Measurements from ENCODE around the gene HHATL. TPM values are rescaled to one million over a fixed set of nuclear protein-coding genes. Genes with fewer than 3 reads are reported as not detected.

HHATL gene
- total RNA-seq, 1 experiment from 2014 or later = not detected

DNA sequence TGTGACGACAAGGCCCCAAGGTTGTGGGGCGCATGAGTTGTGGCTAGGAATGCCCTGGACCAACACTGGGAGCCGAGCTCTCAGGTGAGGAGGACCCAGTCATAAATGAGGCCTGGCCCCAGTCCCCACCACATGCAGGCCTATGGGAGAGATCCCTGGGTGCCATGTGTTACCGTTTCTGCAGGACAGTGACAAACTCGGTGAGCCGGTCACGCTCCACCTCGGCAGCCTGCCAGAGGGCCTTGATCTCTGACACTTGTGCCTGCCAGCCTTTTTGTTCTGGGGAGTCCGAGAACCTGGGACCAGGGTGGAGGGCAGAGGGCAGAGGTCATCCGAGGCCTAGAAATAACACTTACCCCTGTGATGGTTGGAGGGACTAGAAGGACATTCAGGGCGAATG, 27.7 kb upstream of the HHATL start:
- intact Hi-C loops (cut with micrococcal nuclease; ENCODE audit: unreplicated experiment) = no loop called here

DNA sequence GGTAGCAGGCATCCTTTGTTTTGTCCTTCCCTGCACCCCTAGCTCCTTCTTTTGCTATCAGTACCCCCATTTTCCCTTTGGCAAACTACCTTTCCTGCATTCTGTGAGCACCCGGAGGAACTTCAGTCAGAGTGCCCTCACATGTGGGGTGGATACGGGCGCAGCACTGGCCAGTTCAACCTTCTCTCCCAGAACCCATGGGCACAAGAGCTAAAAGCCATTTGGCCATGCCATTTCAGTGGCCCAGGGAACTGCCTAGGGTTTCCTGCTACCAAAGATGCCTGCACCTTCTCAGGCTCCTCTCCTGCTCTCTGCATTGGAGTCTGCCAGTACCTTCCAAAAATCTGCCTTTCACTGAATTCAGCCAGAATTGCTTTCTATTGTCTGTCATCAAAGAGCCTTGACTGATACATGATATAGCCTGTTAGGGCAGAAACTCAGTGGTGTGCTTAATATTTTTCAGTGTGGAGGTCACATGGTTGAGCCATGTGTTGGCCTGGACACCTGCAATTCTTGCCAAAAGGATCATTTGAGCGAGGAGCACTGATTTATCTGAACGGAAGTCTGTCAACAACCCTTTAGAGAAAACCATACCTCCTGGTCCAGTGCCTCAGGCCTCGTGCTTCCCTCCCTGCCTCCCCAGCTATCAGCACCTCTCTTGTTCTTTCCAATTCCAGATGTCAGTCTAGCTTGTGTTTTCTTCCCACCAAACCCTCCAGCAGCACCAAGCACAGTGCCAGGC, 27.0 kb upstream of the HHATL start:
- Histone ChIP-seq H3K27ac (ENCODE audit: low read depth, low read length, poor library complexity, severe bottlenecking) (no peak overlapping the region), H3K36me3 (ENCODE audit: insufficient read depth, low read length, poor library complexity, severe bottlenecking) (no peaks in the 10 kb centered on the region), H3K4me3 (ENCODE audit: low read depth, low read length, poor library complexity, severe bottlenecking) (no peak overlapping the region), H3K27me3 (replicated peaks; ENCODE audit: insufficient read depth, low read depth, low read length, poor library complexity) (no peaks in the 10 kb centered on the region), H3K4me1 (ENCODE audit: insufficient read depth, low read length, poor library complexity, severe bottlenecking) (no peaks in the 10 kb centered on the region), H3K9me3 (ENCODE audit: low read depth, low read length, poor library complexity, severe bottlenecking) (no peaks in the 10 kb centered on the region)
- no peak for DNase-seq (ENCODE audit: low spot score)
- BruUV-seq (replicated peaks) = no TSS peak
- ChIA-PET CTCF (no interaction called here), POLR2A (ENCODE audit: low non-redundant PET) (no interaction called here)
- intact Hi-C loops (cut with micrococcal nuclease; ENCODE audit: unreplicated experiment) = no loop called here
- no peak for TF ChIP-seq EZH2 (IDR thresholded peaks at IDR 0.05; ENCODE audit: borderline replicate concordance, low read depth, low read length, poor library complexity, severe bottlenecking)
- TF ChIP-seq, protein P1, sequence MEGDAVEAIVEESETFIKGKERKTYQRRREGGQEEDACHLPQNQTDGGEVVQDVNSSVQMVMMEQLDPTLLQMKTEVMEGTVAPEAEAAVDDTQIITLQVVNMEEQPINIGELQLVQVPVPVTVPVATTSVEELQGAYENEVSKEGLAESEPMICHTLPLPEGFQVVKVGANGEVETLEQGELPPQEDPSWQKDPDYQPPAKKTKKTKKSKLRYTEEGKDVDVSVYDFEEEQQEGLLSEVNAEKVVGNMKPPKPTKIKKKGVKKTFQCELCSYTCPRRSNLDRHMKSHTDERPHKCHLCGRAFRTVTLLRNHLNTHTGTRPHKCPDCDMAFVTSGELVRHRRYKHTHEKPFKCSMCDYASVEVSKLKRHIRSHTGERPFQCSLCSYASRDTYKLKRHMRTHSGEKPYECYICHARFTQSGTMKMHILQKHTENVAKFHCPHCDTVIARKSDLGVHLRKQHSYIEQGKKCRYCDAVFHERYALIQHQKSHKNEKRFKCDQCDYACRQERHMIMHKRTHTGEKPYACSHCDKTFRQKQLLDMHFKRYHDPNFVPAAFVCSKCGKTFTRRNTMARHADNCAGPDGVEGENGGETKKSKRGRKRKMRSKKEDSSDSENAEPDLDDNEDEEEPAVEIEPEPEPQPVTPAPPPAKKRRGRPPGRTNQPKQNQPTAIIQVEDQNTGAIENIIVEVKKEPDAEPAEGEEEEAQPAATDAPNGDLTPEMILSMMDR (conservative IDR thresholded peaks at IDR 0.05; ENCODE audit: low read depth, low read length) = no peak

More for the DNA sequence above, 27.7 kb upstream of the HHATL start:
- Histone ChIP-seq H3K27ac (ENCODE audit: low read depth, low read length, poor library complexity, severe bottlenecking) (no peak overlapping the region), H3K36me3 (ENCODE audit: insufficient read depth, low read length, poor library complexity, severe bottlenecking) (no peaks in the 10 kb centered on the region), H3K4me1 (ENCODE audit: insufficient read depth, low read length, poor library complexity, severe bottlenecking) (no peaks in the 10 kb centered on the region), H3K9me3 (ENCODE audit: low read depth, low read length, poor library complexity, severe bottlenecking) (no peaks in the 10 kb centered on the region), H3K4me3 (ENCODE audit: low read depth, low read length, poor library complexity, severe bottlenecking) (no peak overlapping the region), H3K27me3 (replicated peaks; ENCODE audit: insufficient read depth, low read depth, low read length, poor library complexity) (no peaks in the 10 kb centered on the region)
- no TSS peak for BruUV-seq (replicated peaks)
- ChIA-PET CTCF (no interaction called here), POLR2A (ENCODE audit: low non-redundant PET) (no interaction called here)
- TF ChIP-seq, protein P1 (conservative IDR thresholded peaks at IDR 0.05; ENCODE audit: low read depth, low read length) = no peak
- no peak for TF ChIP-seq EZH2 (IDR thresholded peaks at IDR 0.05; ENCODE audit: borderline replicate concordance, low read depth, low read length, poor library complexity, severe bottlenecking)
- DNase-seq (ENCODE audit: low spot score) = no peak

DNA sequence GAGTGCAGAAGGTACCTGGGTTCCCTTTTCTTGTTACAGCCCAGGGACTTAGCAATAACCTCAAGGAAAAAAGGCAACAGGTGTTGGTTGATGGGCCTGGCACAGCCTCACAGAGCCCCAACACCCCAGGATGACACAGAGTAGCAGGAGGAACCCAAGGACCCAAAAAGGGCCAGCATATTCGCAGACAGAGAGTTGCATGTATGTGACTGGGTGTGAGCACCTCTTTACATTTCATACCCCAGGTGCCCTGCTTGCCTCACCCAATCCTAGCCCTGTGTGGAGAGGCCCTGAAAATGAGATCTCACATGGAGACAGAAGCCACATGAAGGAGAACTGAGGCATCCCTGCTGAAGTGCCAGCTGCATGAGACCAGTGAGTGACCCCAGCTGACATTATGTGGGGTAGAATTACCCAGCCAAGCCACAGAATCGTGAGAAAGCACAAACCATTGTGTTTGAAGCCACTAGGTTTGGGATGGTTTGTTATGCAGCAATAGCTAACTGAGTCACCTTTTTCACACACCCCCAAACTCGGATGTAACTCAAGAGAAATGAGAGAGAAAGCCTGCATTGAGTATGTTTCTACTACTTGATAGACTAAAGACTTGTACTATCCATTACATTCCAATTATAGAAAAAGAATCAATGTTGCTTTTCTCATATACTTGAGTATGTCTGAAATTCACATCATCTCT, 26.2 kb upstream of the HHATL start:
- intact Hi-C loops (cut with micrococcal nuclease; ENCODE audit: unreplicated experiment) = no loop called here
- no peak for TF ChIP-seq EZH2 (IDR thresholded peaks at IDR 0.05; ENCODE audit: borderline replicate concordance, low read depth, low read length, poor library complexity, severe bottlenecking)
- TF ChIP-seq, protein P1 (conservative IDR thresholded peaks at IDR 0.05; ENCODE audit: low read depth, low read length) = no peak
- Histone ChIP-seq H3K27me3 (replicated peaks; ENCODE audit: insufficient read depth, low read depth, low read length, poor library complexity) (no peaks in the 10 kb centered on the region), H3K4me3 (ENCODE audit: low read depth, low read length, poor library complexity, severe bottlenecking) (no peak overlapping the region), H3K4me1 (ENCODE audit: insufficient read depth, low read length, poor library complexity, severe bottlenecking) (no peaks in the 10 kb centered on the region), H3K9me3 (ENCODE audit: low read depth, low read length, poor library complexity, severe bottlenecking) (no peaks in the 10 kb centered on the region), H3K36me3 (ENCODE audit: insufficient read depth, low read length, poor library complexity, severe bottlenecking) (no peaks in the 10 kb centered on the region), H3K27ac (ENCODE audit: low read depth, low read length, poor library complexity, severe bottlenecking) (no peak overlapping the region)
- DNase-seq (ENCODE audit: low spot score) = no peak
- POLR2A ChIA-PET (ENCODE audit: low non-redundant PET) = no interaction called here
- CTCF ChIA-PET = no interaction called here
- BruUV-seq (replicated peaks) = no TSS peak
